Fibroblast of the aortic adventitia (primary cell): ENCODE results near the gene THY1. TPM values are rescaled to one million over a fixed set of nuclear protein-coding genes. Genes with fewer than 3 reads are reported as not detected.
"Not testable (repeated sequence)": the region's sequence is repeated elsewhere in the genome, so short reads cannot be mapped to it uniquely, and the experiment has no call there.

Experiments
- DNase-seq: peaks from one replicate; pipeline ENCODE4 v3.0.0-alpha.2; 2010; ENCODE audit warnings: low read depth
- H3K4me3 ChIP-seq: 2 replicates; pipeline ENCODE4 v1.5.1; 2011; ENCODE audit warnings: low read depth, mild to moderate bottlenecking, control low read depth, low read length, moderate library complexity
- total RNA-seq: library from RNA; depleted of rRNA; stranded (reverse); fragments of >200 nt; gene quantifications from 2 replicates; pipeline ENCODE4 v1.2.3, GENCODE V29; 2012; ENCODE audit warnings: low replicate concordance
- TF ChIP-seq, protein P1 (sequence below): IDR thresholded peaks from 2 replicates; pipeline ENCODE4 v1.5.1; 2011; ENCODE audit warnings: mild to moderate bottlenecking, low read length, control low read depth, inconsistent platforms; ENCODE audit not compliant: insufficient read depth

The THY1 gene
- total RNA-seq, 1 donor = 164 TPM

DNA sequence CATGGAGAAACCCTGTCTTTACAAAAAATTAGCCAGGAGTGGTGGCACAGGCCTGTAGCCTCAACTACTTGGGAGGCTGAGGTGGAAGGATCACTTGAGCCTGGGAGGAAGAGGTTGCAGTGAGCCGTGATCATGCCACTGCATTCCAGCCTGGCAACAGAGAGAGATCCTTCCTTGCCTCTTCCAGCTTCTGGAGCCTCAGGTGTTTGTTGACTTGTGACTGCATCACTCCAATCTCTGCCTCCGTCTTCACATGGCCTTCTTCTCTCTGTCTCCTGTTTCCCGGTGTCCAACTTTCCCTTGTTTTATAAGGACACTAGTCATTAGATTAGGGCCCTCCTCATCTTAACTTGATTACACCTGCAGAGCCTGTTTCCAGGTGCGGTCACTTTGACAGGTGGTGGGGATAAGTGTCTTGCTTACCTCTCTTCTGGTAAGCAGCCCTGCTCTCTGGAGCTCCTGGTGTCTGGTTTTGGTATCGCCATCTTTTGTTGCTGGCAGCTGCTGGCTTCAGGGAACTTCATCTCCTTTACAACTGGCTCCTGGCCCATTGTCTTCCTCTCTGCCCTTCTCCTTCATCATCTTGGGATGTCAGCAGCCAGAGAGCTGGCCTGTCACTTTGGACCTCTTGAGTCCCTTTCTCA, 33.2 kb downstream of the THY1 start:
- TF ChIP-seq, protein P1, sequence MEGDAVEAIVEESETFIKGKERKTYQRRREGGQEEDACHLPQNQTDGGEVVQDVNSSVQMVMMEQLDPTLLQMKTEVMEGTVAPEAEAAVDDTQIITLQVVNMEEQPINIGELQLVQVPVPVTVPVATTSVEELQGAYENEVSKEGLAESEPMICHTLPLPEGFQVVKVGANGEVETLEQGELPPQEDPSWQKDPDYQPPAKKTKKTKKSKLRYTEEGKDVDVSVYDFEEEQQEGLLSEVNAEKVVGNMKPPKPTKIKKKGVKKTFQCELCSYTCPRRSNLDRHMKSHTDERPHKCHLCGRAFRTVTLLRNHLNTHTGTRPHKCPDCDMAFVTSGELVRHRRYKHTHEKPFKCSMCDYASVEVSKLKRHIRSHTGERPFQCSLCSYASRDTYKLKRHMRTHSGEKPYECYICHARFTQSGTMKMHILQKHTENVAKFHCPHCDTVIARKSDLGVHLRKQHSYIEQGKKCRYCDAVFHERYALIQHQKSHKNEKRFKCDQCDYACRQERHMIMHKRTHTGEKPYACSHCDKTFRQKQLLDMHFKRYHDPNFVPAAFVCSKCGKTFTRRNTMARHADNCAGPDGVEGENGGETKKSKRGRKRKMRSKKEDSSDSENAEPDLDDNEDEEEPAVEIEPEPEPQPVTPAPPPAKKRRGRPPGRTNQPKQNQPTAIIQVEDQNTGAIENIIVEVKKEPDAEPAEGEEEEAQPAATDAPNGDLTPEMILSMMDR = peak; percentile 48
- H3K4me3 ChIP-seq = no peak overlapping the region
- DNase-seq = no peak

DNA sequence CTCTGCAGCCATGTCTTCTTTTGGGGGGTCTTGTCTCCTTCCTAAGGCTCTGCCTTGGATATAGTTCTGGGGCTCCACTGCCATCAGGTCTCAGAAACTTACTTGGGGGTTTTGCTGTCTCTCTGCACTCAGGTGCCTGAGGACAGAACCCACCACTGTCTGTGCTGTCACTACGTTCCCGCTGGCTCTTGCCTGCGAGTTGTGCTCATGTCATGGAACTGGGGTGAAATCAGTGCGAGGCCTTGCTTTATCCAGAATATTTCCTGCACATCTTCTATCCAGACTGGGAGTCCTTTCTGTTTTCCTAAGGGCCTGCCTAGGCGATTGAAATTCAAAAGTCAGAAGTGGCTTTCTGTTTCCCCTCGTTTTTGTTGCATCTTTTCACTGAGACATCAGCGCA, 34.9 kb downstream of the THY1 start:
- H3K4me3 ChIP-seq = no peak overlapping the region
- DNase-seq = no peak
- TF ChIP-seq, protein P1 = no peak

DNA sequence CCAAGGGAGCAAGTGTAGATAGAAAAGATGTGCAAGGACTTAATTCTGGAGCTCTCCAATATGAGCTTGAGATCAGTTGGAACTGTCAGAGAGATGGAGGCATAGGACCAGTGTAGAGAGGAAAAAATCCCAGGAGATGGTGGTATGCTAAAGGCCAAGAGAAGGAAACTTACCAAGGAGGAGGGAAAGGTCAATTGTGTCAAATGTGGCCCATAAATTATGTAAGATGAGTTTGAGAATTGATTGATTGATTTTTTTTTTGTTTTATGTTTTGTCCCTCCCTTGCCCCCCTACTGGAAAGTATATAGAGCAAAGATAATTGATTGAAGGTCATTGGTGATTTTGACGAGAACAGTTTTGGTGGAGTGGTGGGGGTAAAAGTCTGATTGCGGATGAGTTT, 38.6 kb downstream of the THY1 start:
- TF ChIP-seq, protein P1 = no peak
- no peak for DNase-seq
- no peak overlapping the region for H3K4me3 ChIP-seq

DNA sequence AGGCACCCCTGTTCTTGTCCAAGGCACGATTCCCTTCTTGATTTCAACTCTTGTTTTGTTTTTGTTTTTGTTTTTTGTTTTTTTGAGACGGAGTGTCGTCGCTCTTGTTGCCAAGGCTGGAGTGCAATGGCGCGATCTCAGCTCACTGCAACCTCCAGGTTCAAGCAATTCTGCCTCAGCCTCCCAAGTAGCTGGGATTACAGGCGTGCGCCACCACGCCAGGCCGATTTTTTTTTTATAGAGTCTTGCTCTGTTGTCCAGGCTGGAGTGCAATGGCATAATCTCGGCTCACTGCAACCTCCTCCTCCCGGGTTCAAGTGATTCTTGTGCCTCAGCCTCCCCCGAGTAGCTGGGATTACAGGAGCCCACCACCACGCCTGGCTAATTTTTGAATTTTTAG, 40.5 kb downstream of the THY1 start:
- H3K4me3 ChIP-seq, DNase-seq: not testable (repeated sequence)

DNA sequence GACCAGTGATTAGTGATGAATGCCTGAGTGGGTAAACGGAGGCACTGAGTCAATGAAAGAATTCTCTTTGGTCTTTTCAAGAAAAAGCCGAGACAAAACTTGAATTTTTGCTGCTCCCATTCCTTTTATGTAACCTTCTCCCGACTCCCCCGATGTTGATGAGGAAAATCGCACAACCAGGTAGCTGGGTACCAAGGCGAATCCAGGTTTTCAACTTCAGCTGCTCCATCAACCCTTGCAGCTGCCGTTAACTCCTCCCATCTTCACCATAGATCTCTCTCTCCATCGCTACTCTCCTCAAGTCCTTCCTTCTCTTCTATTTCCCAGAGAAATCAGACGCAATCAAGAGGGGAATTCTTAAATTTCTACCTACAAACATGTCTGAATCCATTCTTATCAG, 40.9 kb downstream of the THY1 start:
- peak overlapping the region; percentile 67 for H3K4me3 ChIP-seq
- TF ChIP-seq, protein P1 = no peak
- DNase-seq = no peak

DNA sequence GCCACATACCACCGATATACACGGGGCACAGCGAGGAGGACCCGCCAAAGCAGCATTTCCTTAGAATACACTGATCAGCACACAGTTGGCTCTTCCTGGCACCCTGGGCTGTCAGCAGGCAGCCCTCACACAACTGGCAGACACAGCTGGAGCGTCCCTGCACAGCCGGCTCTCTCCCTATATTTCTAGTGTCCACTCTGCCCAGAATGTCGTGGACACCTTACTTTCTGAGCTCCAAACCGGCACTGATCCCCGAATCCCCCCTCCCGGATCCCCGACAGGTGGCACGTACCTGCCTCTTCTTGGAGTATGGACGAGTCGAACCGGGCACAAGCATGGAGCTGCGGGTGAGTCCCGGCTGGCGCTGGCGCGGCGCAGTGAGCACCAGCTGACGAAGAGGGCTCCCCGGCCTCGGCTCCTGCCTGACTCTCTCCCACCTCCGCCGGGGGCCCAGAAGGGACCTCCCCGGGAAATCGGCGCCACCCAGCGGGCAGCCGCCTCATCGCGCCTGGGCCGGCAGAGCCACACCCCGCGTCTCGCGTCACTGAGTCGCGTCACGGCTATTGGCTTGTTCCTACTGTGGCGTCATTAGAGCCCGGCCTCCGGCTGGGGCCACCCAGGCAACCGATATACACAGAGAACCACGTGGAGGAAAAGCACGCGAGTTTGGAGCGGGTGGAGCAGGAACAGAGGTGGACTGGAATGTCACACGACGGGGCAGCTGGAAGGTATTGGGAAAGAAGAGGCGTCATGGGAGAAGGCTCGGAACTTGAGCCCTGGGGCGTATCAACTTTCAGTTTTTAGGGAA, 41.6 kb downstream of the THY1 start, which contains the start of gene USP2:
Gene USP2 (minus strand): TSS at position 510 of the 808 bp plus-strand sequence. CDS start 8,210 bp downstream, outside the sequence.
- TF ChIP-seq, protein P1 = peak; percentile 80
- DNase-seq = peak; percentile 95
- peak within 1 kb of the TSS; percentile 68 for H3K4me3 ChIP-seq

DNA sequence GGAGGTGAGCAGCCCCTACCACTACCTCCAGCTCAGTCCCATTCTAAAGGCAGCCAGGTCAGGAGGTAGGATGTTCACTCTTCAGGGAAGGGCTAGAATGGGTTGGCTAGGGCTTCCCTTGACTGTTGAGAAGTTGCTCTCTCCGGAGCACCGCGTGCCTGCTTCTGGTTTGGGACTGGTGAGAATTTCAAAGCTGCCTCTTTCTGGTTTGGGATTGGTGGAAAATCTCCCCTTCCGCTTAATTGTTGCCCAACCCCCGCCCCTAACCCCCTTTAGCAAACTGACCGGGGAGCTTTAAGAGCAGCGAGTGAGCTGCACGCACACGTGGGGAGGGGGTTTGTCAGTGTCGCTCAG, 42.2 kb downstream of the THY1 start:
- TF ChIP-seq, protein P1 = no peak
- H3K4me3 ChIP-seq = peak overlapping the region; percentile 68
- DNase-seq = no peak
